ENCODE results near the gene PRH2.

The PRH2 gene

GRCh38 chr12:10965476-10965875 is 36.4 kb downstream of the PRH2 start:
- DNase-seq: no peak

- no peak for DNase-seq
These were observed 37.3 kb downstream of the PRH2 start for GRCh38 chr12:10966314-10966713.

- DNase-seq: no peak
These were observed 38.4 kb downstream of the PRH2 start for GRCh38 chr12:10967409-10967808.

- no peak for DNase-seq
These were observed 39.9 kb downstream of the PRH2 start for GRCh38 chr12:10968765-10969456.

GRCh38 chr12:10974965-10975364 is 45.9 kb downstream of the PRH2 start:
- no peak for DNase-seq

GRCh38 chr12:10982244-10982643 is 53.2 kb downstream of the PRH2 start:
- DNase-seq: no peak
